Measurements from ENCODE around the gene ZXDC. TPM values are rescaled to one million over a fixed set of nuclear protein-coding genes. Genes with fewer than 3 reads are reported as not detected.

ZXDC gene
- polyA plus RNA-seq, 1 experiment, result 15.8 TPM

GRCh38 chr3:126464093-126464492, 11.6 kb downstream of the ZXDC start:
- ChIA-PET POLR2A (no interaction called here), CTCF (no interaction called here)
- DNase-seq (ENCODE audit: low read depth), result no peak
- Histone ChIP-seq H3K4me3 (ENCODE audit: low read depth, low read length) (no peak overlapping the region), H3K27me3 (ENCODE audit: control insufficient read depth, insufficient read depth, low read length) (no peaks in the 10 kb centered on the region), H3K36me3 (ENCODE audit: control insufficient read depth, insufficient read depth, low read length) (peaks cover 62% of the 10 kb centered on the region)
- TF ChIP-seq CTCF (IDR thresholded peaks at IDR 0.05; ENCODE audit: insufficient read depth, low read depth, low read length), result no peak

DNA sequence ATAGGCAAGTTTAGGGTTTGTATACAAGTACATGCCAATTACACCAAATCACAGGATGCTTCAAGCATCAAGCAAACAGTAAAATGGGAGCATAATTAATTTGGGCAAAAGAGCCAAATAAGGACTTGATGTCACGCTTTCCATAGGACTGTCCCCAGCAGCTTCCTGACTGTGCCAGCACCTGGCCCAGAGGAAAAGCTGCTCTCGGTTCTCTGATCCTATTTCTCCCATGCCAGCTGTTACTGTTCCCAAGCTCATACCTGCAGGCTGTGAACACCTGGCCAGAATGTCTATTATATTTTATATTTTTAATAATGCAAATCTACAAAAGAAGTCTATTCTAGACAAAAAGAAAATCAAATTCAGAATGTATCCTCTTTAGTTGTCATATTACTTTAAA, 12.2 kb downstream of the ZXDC start:
- no peak for TF ChIP-seq CTCF (IDR thresholded peaks at IDR 0.05; ENCODE audit: insufficient read depth, low read depth, low read length)
- Histone ChIP-seq H3K27me3 (ENCODE audit: control insufficient read depth, insufficient read depth, low read length) (no peaks in the 10 kb centered on the region), H3K4me3 (ENCODE audit: low read depth, low read length) (no peak overlapping the region), H3K36me3 (ENCODE audit: control insufficient read depth, insufficient read depth, low read length) (peaks cover 63% of the 10 kb centered on the region)
- CTCF ChIA-PET, result no interaction called here
- no peak for DNase-seq (ENCODE audit: low read depth)
- POLR2A ChIA-PET, result no interaction called here

- Histone ChIP-seq H3K27me3 (ENCODE audit: control insufficient read depth, insufficient read depth, low read length) (no peaks in the 10 kb centered on the region), H3K4me3 (ENCODE audit: low read depth, low read length) (no peak overlapping the region), H3K36me3 (ENCODE audit: control insufficient read depth, insufficient read depth, low read length) (peaks cover 52% of the 10 kb centered on the region)
- no peak for DNase-seq (ENCODE audit: low read depth)
- ChIA-PET POLR2A (no interaction called here), CTCF (interaction anchor here (1.2 kb wide), 1 partner anchor 15 kb away, joined by 3 read pairs; no protein-coding TSS in a partner anchor)
- no peak for TF ChIP-seq CTCF (IDR thresholded peaks at IDR 0.05; ENCODE audit: insufficient read depth, low read depth, low read length)
Observed at GRCh38 chr3:126461450-126462070, 14.1 kb downstream of the ZXDC start.

DNA sequence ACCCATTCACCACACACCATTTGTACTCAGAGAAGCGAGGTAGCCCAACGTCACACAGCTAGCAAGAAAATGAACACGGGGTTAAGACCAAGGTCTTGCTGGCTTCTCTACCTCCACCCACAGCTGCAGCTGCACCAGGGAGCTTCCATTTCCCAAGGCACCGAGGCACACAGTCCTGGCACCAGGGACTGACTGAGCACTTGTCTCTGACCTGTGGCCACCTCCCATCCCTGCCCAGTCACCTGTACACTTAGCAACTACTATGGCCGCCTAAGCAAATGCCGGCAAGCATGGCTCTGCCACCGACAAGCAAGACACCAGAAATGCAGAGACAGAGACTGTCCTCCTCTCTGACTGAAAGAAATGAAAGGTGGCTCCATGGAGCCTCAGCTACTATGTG, 15.3 kb downstream of the ZXDC start:
- H3K4me3 ChIP-seq (ENCODE audit: low read depth, low read length), result no peak overlapping the region
- POLR2A ChIA-PET, result no interaction called here
- H3K27me3 ChIP-seq (ENCODE audit: control insufficient read depth, insufficient read depth, low read length), result no peaks in the 10 kb centered on the region
- DNase-seq (ENCODE audit: low read depth), result no peak
- TF ChIP-seq CTCF (IDR thresholded peaks at IDR 0.05; ENCODE audit: insufficient read depth, low read depth, low read length), result no peak
- H3K36me3 ChIP-seq (ENCODE audit: control insufficient read depth, insufficient read depth, low read length), result peaks cover 46% of the 10 kb centered on the region
- CTCF ChIA-PET, result interaction anchor here (1.5 kb wide), 1 partner anchor 14 kb away, joined by 3 read pairs; no protein-coding TSS in a partner anchor

DNA sequence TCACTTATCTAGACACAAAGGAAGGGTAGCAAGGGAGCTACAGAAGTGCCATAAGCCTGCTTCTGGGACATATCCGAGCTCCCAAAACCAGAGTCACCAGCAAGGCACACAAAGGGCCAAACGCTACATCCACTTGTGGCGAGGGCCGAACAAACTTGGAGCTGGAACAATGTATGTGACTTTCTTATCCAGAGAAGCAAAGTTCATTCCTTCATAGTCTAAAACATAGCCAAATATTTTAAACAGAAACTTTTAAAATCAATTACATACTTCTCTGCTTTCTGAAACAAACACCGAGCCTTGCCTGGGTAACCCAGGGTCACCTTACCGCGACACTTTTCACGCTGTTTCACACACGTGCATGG, 15.9 kb downstream of the ZXDC start:
- CTCF ChIA-PET, result interaction anchor here (1.5 kb wide), 1 partner anchor 15 kb away, joined by 3 read pairs; no protein-coding TSS in a partner anchor
- no peak for DNase-seq (ENCODE audit: low read depth)
- peaks cover 40% of the 10 kb centered on the region for H3K36me3 ChIP-seq (ENCODE audit: control insufficient read depth, insufficient read depth, low read length)
- H3K27me3 ChIP-seq (ENCODE audit: control insufficient read depth, insufficient read depth, low read length), result no peaks in the 10 kb centered on the region
- TF ChIP-seq CTCF (IDR thresholded peaks at IDR 0.05; ENCODE audit: insufficient read depth, low read depth, low read length), result no peak
- no peak overlapping the region for H3K4me3 ChIP-seq (ENCODE audit: low read depth, low read length)
- POLR2A ChIA-PET, result no interaction called here
